GM21737 (cell line): Measurements from ENCODE around the gene MLLT6.
"Not testable (repeated sequence)": the region's sequence is repeated elsewhere in the genome, so short reads cannot be mapped to it uniquely, and the experiment has no call there.

Source experiments
- ATAC-seq: cut with Tn5 transposase; IDR thresholded peaks from one replicate; pipeline ENCODE4 v1.9.1; 2021; ENCODE audit warnings: mild to moderate bottlenecking, moderate library complexity; ENCODE audit not compliant: unreplicated experiment

The MLLT6 gene

DNA sequence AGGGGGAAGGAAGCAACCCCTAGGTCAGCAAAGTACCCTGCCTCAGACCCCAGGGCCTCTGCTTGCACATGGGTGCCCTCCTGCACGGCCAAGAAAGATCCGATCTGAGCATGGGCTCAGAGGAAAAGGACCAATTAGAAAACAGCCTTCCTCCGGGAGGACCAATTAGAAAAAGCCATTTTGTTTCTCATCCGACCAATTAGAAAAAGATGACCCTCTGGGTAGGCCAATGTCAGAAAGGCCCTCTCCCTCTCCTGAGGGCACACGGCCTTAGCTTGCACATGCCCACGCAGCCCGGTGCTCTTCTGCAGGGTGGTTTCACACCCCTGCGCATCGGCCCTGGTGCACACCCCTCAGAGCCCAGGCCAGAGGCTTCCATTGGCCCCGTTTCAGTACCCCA, 20.0 kb downstream of the MLLT6 start:
- ATAC-seq, result no peak

DNA sequence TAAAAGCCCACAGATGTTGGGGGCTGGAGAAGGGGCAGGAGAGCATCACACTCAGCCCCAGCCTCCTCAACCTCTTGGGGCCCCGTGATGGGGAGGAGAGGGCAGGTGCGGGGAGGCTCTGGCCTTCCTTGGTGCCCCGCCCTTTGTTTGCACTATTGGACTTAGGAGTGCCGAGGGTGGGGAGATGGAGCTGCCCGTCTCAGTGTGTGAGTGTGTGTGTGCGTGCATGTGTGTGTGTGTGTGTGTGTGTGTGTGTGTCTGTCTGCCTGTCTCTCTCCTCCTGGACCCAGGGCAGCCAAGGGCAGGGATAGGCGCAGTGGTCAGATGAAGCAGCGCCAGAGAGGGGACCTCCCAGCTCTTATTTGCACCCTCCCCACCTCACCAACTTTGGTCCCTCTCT, 21.1 kb downstream of the MLLT6 start:
- ATAC-seq, result not testable (repeated sequence)

DNA sequence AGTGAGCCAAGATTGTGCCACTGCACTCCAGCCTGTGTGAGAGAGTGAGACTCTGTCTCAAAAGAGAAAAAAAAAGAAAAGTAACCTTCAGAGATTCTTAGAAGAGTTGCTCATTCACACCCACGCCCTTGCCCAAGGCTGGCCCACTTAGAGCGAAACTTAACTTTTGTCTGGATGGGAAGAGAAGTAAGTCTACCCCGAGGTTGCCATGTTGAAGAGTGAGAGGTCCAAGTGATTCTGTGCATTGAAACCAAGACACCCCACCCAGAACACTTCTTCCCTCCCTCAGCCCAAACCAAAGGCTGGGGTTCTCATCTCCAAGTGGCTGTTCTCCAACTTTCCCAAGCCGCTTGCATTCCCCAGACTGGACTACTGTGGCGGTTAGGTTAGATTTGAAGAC, 22.7 kb downstream of the MLLT6 start:
- ATAC-seq, result no peak

DNA sequence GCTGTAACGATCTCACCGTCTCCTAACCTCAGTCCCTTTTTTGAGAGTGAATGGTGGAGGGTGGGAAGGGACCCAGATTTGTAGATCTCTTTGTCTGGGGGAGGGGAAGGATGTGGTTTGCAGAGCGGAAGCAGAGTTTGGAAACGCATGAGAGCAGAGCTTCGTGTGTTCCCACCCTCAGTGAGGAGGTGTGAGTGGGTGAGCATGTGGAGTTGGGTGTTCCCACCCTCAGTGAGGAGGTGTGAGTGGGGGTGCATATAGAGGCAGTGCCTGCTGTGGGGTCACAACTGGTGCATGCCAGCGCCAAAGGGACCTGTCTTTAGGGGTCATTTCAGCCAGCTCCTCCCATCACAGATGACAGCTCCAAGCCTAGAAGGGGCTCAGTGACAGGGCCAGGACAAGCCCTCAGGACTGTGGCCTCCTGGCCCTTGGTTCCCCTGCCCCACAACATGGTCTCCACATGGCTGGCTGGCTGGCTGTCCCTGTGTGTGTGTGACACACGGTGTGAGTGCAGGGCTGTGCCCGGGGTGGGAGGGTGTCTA, 23.3 kb downstream of the MLLT6 start:
- no peak for ATAC-seq

DNA sequence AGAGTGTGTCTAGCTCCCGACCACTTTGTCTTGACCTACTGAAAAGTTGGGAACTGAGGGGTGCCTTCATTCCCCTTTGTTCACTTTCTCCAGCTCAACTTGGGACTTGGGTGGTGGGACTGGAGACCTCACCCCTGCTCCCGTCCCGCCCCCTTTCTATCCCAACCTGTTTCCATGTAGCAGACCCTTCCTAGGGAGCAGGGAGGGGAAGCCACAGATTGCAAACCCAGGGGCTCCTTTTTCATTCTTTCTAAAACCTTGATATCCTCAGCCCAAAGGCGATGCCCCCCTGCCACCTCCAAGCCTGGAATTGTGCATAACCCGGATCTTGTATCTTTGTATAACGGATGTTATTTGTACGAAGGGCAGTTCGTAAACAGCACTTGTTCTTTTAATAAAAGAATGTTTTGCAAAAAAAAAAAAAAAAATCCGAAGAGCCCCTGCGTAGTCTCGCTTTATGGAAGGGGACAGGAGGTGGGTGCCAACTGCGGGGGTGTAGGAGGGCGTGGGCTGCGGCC, 24.4 kb downstream of the MLLT6 start:
- ATAC-seq, result no peak

DNA sequence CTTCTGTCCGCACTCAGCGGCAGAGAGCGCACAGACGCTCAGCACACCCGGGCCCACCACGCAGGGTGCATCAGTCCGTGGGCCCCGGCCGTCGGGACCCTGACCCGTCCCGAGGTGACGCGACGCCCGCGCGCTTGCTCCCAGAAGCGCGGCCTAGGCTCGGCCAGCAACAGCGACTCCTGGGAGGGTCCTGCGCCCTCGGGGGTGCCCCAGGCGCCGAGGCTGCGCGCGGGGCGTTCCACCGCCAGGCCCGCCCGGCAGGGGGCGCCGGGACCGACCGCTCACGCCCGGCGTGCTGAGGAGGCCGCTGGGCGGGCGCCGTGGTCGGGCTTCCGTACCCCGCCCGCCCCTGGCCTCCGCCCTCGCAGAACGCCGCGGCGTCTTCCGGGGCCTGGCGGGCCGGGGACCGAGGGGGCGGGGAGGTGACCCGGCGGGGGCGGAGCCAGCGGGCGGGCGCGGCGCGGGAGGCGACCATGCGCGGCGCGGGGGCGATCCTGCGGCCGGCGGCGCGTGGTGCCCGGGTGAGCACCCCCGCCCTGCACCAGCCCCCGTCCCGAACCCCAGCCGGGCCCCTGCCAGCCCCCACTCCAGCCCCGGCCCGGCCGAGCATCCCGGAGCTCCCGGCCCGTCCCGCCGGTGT, 24.9 kb downstream of the MLLT6 start, which contains the start of gene CISD3:
CISD3 (plus strand) TSS at position 456 of the 640 bp plus-strand sequence; CDS start at position 474, 18 bp downstream.
- peak; percentile 81 for ATAC-seq

DNA sequence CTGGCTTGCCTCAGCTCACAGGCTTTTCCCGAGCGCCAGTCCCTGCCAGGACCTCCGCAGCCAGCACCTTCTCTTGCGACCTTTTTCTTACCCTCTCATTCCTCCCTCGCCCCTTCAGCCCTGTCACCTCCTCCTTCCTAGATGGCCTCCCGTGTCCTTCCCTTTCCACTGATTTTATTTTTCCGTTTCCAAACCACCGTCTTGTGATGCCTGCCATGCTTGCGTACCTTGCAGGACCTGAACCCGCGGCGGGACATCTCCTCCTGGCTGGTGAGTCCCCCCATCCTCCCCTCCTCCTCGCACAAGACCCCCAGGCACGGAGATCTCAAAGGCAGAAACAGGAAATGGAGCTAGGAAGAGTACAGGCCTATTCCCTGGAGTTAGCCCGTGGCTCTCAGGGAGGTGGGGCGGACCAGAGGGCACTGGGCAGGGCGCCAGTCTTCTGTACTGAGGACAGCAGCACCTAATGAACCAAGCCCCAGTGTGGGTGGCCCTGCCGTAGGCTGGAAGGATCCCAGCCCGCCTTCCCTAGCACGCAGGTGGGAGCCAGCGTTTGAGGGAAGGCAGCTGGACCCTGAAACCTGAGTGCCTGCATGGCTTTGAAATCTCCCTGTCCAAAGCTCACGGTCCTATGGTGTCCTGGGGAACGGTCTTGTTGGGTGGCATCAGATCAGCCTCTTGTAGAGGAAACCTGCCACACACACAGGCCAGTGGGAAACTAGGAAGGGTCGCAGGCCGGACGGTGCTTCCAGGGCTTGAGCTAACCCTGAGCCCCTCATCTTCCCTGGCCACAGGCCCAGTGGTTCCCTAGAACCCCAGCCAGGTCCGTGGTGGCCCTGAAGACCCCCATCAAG, 25.7 kb downstream of the MLLT6 start:
- ATAC-seq, result no peak

DNA sequence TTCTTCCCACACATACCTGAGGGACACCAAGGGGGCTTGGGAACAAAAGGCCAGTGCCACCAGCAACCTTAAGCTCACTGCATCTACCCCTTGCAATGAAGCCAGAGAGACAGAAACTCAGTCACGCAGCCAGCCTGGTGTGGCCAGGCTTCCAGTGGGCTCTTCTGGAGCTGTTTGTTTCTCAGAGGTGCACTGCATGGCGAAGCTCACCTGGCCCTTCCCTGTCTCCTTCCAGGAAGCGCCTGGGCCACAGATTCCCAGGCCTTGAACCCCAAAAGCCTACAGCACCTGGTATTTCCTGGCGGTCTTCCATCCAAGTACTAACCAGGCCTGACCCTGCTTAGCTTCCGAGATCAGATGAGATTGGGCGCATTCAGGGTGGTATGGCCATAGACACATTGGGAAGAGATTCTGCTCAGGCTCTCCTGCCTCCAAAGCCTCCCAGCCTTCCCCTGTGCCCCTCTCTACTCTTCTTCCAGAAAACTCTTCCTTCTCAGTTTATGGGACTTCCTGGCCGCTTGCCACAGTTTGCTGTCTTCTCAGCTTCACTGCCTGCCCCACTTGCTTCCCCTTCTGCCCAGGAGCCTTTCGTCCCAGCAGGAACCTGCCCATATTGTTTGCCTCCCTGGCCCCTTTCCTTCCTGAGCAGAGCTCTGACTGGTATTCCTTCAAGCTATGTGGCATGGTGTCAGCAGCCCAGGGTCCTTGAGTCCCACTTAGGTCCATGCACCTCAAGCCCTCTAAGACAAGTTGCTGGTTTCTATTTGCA, 26.6 kb downstream of the MLLT6 start:
- no peak for ATAC-seq

DNA sequence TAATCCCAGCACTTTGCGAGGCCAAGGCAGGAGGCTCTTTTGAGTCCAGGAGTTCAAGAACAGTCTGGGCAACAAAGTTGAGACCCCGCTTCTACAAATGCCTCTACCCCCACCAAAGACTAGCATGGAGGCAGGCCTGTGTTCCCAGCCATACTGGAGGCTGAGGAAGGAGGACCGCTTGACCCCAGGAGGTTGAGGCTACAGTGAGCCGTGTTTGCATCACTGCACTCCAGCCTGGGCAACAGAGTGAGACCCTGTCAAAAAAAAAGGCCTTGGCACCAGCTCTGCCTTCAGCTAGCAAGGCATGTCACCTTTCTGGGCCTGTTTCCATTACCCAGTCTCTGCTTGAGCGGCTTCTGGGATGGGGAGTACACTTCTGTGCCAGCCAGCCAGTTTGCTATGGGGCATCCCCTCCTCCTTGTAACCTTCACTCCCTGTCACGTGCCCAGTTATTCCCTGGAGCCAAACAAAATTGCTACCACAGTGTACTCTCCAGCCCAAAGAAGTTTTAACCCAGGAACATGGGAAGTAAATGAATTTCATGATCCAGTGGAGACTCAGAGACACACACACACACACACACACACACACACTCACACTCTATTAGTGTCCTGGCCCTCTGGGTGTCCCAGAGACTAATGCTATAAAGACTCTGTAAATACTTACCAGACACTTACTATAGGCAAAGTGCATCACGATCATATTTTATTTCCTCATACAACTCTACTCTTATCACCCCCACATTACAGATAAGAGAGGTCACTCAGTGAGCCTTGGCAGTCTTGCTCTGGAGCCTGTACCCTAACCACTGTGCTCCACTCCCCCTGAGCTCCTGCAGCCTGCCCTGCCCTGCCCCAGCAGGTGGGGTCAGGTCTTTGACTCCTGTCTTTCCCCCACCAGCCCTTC, 27.6 kb downstream of the MLLT6 start:
- ATAC-seq, result no peak

DNA sequence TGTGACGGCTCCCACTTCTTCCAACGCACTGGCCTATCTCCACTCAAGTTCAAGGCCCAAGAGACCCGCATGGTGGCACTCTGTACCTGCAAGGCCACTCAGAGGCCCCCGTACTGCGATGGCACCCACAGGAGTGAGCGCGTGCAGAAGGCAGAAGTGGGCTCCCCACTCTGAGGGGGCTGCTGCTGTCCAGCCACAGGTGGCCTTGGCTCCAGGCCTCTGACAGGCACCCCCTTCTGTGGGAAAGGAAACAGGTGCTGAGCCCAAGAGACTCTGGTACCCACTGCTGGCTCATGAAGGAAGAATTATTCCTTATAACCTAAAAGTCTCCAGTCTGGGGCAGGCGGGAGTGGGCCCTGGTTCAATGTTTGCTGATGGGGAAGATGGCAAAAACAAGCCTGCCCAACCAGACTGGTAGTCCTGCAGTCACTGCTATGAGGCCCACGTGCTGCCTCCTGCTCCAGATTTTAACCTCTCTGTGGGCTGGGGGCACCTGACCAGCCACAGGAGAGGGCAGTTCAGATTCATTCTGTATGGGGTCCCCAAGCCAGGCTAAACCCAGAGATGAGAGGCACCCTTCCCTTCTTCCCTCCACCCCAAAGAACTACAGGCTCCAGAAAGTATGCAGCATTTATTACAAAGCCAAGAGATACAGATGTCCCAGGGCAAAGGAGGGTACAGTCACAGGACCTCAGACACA, 28.4 kb downstream of the MLLT6 start:
- no peak for ATAC-seq

DNA sequence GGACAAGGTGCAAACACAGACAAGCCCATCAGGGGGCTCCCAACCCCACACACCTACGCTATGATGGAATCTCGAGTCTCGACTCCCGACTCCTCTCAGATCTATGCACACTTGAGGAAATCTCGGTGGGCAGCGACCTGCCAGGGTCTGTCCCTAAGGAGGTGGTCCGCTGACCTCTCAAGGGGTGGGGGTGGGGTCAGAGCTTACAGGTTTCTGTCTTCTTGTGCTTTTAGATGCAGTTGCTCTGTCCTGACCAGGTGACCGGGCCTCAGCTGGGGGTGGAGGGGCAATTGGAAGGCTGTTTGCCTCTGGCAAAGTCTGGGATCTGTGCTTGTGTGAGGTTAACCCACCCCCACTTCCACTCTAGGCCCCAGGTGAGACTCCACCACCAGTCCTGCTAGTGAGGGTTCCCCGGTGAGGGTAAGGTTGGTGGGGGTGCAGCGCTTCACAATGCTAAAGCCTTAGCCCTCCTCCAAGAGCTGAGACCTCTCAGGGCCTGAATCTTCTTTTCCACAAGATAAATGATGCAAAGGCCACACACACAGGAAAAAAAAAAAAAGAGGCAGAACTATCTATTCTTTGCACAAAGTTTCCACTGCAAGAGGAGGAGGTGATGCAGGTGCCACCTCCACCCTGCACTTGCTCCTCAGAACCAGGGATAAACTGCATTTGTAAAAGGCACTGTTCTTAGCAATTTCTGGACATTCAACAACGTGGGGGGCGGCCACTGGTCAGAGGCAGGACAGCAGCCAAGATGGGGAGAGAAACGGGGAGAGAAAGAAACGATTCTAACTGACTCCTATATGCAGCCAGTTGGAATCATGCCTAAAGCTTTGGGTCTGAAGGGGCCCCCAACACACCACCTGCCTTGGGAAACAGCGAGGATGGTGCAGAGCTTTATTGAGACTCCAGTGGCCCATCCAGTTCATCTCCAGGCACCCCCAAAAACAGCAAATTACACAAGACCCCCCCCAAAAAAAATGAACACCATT, 29.2 kb downstream of the MLLT6 start:
- ATAC-seq, result no peak

DNA sequence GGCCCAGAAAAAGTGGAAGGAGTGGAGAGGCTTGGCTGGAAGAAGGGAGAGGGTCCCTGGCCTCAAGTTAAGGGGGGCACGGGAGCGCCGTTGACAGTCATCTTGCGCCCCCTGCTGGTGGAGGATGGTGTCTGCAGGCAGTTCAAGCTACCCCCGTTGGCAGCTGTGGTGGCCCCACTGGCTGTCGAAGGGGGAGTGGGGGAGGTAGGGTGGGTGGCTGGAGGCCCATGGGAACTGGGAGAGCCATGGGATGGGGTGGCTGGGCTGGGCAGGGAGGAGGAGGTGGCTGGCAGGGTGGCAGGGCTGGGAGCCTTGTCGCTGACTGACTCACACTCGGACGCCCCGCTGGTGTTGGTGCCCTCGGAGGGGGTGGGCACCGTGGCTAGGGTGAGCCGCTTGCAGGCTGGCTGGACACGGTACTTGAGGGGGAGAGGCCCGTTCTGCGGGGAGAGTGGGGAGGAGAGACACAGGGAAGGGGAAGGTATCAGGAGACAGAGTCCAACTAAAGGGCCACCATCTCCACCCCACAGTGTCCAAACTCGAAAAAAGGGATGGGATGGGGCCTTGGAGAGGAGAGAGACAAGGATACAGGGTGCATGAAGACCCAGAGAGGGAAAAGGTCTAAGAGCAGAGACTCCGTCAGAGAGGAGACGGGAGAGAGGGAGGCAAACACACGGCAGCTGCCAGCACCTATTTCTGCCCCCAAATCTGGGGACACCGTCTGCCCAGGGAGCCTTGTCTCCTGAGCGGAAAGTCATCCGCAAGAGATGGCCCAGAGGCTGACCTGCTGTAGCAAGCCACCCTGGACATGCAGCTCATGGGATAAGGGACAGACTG, 30.3 kb downstream of the MLLT6 start:
- no peak for ATAC-seq

DNA sequence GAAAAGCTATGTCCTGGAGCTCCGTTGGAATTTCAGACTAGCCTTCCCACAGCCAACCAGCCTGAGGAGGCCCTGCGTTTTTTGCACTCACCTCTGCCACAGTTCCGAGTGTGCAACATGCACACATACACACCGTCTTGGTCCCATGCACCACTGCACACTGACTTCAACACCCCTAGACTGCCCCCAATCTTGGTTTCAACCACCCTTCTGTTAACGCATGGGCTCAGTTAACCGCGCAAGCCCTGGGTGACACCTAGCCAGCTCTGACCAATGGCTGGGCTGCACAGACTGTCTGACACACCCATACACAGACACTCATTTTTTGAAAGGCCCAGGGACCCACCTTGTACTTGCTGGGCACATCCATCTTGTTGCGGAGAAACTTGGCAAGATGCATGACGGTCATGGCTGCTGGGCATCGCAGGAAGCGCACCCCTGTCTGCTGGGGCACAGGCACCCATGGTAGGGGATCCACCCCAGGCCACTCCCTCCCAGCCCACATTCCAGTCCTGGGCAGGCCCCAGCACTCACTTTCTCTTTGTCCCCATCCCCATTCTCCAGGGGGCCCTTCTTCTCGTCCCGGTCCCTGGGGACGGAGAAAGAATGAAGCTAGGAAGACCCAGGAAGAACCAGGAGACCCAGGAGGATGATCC, 33.1 kb downstream of the MLLT6 start:
- ATAC-seq, result no peak

DNA sequence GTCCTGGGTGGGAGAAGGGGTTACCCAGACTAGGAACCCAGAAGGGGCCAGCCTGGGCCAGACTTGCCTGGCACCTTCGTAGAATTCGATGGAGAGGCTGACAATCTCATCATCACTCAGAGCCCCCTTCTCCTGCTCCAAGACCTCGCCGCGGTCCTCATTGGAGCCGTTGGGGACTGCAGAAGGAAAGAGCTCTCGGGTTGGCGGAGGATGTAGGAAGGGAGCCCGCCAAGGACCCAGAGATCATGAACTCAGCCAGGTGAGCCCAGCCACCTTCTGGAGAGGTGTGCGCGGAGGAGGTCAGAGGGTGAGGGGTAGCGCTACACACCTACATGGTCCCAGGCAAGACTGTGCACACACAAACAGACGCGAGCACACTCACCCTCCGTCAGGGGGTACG, 33.6 kb downstream of the MLLT6 start:
- ATAC-seq, result no peak

DNA sequence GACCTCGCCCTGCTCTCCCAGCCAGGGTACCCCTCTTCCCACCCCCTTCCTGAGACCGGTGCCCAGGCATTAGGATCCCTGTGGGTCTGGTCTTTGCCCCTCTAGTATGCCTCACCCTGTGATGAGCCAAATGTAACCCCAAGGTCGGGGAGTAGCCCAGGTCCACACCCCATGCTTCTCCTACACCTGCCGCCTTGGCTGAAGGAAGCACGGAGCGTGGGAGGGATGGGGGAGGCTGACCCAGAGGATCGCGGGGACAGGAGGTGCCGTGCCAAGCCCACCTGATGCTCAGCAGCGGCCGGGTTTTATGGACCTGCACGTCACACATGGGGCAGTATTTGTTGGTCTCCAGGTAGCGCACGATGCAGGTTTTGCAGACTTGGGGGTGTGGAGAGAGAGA, 34.2 kb downstream of the MLLT6 start:
- ATAC-seq, result no peak

DNA sequence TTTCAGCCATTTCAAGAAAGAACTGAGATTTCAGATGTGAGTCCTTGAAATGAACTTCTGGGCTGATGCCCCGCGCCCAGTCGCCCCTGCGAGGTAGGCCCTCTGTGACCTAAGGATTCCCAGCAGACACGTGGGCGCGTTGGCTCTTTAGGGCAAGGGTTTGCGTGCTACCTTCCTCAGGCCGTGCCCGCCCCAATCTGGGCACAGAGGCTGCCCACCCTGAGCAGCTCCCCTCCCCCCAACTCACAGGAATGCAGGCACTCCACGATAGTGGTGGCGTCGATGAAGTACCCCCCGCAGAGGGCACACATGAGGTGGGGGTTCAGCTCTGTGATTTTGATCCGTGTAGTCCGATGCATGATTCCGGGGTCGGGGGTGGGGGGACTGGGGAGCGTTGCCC, 35.0 kb downstream of the MLLT6 start:
- ATAC-seq, result no peak

DNA sequence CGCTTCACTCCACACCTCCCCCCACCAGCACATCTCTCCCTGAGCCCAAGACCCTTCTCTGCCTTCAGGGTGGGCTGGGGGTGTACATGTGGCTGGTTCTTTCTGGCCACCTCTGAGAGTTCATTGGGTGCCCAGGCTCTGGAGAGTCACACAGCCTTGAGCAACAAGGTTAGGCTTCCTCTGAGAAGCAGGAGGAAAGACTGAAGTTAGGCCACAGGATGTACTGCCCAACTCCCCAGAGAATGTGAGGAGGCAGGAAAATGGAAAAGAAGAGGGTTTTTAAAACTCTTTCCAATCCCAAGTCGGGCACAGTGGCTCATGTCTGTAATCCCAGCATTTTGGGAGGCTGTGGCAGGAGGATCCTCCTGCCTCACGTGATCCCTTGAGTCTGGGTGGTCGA, 35.7 kb downstream of the MLLT6 start:
- no peak for ATAC-seq
